ENCODE data around the gene ZFP92. TPM values are rescaled to one million over a fixed set of nuclear protein-coding genes. Genes with fewer than 3 reads are reported as not detected.

ZFP92 gene
- 1 to 10 TPM; 1.4 to 7.6 (median 4.2) TPM for total RNA-seq

DNA sequence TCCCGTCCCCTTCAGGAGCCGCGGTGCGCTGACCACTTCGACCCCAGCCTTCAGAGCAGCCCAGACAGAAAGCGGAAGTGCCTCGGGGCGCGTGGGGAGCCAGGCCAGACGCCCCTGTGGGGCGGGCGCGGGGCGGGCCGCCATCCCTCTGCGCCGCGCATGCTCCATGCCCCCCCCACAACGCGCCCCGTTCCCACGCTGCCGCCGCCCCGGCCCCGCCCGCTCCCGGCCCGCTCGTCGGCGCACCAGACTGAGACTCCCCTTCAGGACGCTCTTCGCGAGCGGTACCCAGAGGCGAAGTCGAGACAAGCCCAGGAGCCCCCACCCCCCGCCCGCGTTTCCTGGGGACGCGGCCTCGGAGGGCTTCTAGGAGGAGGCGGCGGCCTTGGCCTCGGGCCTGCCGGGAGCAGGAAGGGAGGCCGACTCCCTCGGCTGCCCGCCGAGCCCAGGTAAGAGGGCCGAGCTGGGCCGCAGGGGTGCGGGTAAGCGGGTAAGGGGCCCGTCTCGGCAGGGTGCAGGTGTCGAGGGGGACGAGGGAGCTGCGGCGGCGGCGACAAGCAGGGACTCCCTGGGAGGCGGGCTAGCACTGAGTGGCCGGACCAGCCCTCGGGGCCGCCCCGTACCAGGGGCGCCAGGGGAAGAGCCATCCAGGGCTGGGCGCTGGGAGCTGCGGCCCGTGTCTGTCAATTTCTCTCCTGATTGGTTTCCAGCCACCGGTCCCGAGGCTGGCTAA, at the start of gene ZFP92:
Gene ZFP92, plus strand, starts transcription at position 218 of the 733 bp plus-strand sequence. CDS start 6,851 bp downstream, outside the sequence.
- TF ChIP-seq, protein P1, sequence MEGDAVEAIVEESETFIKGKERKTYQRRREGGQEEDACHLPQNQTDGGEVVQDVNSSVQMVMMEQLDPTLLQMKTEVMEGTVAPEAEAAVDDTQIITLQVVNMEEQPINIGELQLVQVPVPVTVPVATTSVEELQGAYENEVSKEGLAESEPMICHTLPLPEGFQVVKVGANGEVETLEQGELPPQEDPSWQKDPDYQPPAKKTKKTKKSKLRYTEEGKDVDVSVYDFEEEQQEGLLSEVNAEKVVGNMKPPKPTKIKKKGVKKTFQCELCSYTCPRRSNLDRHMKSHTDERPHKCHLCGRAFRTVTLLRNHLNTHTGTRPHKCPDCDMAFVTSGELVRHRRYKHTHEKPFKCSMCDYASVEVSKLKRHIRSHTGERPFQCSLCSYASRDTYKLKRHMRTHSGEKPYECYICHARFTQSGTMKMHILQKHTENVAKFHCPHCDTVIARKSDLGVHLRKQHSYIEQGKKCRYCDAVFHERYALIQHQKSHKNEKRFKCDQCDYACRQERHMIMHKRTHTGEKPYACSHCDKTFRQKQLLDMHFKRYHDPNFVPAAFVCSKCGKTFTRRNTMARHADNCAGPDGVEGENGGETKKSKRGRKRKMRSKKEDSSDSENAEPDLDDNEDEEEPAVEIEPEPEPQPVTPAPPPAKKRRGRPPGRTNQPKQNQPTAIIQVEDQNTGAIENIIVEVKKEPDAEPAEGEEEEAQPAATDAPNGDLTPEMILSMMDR (IDR thresholded peaks at IDR 0.05): no peak
- ATAC-seq (ENCODE audit: low FRiP score): peak; percentile 53

DNA sequence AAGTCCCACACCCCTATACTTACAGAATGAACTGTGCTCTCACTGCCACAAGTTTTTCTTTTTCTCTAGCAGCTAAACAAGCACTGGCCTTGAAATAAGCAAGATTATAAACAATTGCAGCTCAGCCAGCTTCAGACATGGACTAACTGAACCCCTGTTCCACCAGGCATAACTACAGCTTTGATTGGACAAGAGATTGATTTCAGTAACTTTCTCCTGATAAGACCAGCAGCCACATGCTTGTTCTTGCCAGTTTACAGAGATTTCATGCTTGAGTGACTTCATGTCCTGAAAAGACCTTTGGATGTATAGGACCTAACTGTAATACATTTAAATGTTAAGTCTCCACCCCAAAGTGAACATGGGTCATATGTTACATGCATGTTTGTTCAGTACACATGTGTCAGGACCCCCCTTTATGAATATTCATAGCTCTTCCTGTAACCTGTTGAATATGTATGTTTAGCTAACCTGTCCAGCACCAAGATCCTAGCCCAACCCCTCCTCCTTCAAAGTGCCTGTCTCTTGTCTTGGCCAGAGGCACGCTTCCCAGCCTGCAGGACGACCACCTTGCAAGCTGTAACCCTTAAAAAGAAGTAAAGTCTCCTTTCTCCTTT, 49.4 kb upstream of the ZFP92 start:
- ATAC-seq (ENCODE audit: low FRiP score) (no peak), DNase-seq (ENCODE audit: low spot score) (no peak)
- TF ChIP-seq, protein P1 (IDR thresholded peaks at IDR 0.05): no peak

More for the DNA sequence above, at the start of gene ZFP92:
- no peak for DNase-seq (ENCODE audit: low spot score)

DNA sequence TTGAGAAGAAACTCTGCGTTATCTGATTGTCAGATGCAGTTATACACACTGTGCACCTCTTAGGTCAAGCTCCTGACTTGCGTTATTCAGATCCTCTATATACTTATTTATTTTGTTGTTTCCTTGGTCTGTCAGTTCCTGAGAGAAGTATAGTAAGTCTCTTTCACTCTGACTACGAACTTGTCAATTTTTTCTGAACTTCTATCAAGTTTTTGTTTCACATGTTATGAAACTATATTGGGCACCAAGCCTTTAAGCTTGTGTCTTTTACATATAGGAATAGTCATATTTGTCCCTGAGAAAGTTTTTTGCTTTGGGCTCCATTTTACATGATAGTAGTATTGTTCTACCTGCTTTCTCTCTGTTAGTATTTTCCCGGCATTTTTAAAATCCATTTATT, 45.6 kb upstream of the ZFP92 start:
- DNase-seq (ENCODE audit: low spot score): no peak

GRCh38 chrX:153366119-153366518, 45.2 kb upstream of the ZFP92 start:
- ATAC-seq (ENCODE audit: low FRiP score) (no peak), DNase-seq (ENCODE audit: low spot score) (no peak)
- TF ChIP-seq, protein P1 (IDR thresholded peaks at IDR 0.05): no peak

More for the DNA sequence above, 45.6 kb upstream of the ZFP92 start:
- TF ChIP-seq, protein P1 (IDR thresholded peaks at IDR 0.05): no peak
- no peak for ATAC-seq (ENCODE audit: low FRiP score)

DNA sequence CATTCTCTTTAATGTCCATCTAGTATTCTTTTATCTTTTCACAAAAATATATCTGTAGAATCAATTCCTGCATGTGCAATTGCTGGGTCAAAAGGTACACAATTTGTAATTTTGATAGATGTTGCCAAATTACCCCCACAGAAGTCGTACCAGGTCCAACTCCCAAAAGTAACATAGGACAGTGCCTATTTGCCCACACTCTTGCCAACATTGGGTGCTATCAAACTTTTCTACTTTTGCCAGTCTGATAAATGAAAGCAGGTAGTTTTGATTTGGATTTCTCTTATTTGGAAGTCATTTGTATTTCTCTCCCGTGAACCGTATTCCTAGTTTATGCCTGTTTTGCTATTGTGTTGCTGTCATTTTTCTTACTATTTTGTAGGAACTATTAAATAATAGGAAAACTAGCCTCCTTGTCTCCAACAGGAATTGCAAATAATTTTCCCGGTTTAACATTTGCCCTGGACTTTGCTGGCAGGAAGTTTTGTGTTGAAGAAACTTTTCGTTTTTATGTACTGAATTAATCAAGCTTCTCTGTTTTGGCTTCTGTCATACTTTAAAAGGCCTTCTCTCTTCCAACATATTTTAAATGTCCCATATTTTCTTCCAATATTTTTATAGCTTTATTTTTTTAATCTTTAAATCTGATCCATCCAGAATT, 44.3 kb upstream of the ZFP92 start:
- DNase-seq (ENCODE audit: low spot score): no peak
- TF ChIP-seq, protein P1 (IDR thresholded peaks at IDR 0.05): no peak

DNA sequence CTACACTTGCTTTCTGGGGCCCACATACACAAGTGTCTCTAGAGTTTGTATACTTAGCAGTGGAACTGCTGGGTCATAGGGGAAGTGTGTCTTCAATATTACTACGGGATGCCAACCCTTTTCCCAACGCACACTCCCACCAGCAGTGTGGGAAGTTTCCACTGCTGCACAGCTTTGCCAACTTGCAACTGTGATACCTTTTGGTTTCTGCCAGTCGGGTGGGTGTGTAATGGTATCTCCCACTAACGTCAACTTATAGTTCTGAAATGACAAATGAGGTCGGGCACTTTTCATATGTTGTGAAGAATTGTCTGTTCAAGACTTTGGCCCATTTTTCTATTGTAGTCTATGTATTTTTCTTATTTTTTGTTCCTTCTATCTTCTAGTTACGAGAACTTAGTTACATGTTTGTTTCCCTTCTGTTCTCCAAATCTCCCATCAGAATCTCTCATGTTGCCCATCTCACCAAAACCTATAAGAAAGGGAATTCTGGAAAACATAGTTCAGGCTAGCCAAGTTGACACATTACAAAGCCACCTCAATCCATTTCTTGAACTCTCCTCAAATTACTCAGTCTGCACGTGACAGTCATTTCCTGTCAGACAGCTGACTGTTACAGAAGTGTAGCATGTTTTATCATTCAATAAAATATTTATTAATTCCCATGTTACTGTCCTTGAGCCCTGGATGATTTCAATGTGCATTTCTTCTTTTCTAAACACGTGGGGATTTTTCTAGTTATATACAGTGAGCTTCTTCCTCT, 40.8 kb upstream of the ZFP92 start:
- DNase-seq (ENCODE audit: low spot score): no peak
- no peak for ATAC-seq (ENCODE audit: low FRiP score)
- TF ChIP-seq, protein P1 (IDR thresholded peaks at IDR 0.05): no peak

More for the DNA sequence above, 44.3 kb upstream of the ZFP92 start:
- ATAC-seq (ENCODE audit: low FRiP score): no peak
